Ishikawa (cell line): ENCODE measurements around the gene SLC35A2.

Experiments
- CEBPB ChIP-seq: IDR thresholded peaks from 2 replicates; pipeline ENCODE4 v1.6.1; 2012
- CREB1 ChIP-seq: IDR thresholded peaks from 2 replicates; pipeline ENCODE4 v1.6.1; 2012; ENCODE audit warnings: low read depth
- EGR1 ChIP-seq: IDR thresholded peaks from 2 replicates; pipeline ENCODE4 v1.6.1; 2012
- EP300 ChIP-seq: IDR thresholded peaks from 2 replicates; pipeline ENCODE4 v1.6.1; 2012; ENCODE audit warnings: borderline replicate concordance
- FOXM1 ChIP-seq: IDR thresholded peaks from 2 replicates; pipeline ENCODE4 v1.6.1; 2012; ENCODE audit warnings: low read depth, borderline replicate concordance
- MAX ChIP-seq: IDR thresholded peaks from 2 replicates; pipeline ENCODE4 v1.6.1; 2012
- NFIC ChIP-seq: IDR thresholded peaks from 2 replicates; pipeline ENCODE4 v1.6.1; 2012
- RAD21 ChIP-seq: IDR thresholded peaks from 2 replicates; pipeline ENCODE4 v1.6.1; 2012; ENCODE audit warnings: low read depth
- REST ChIP-seq: IDR thresholded peaks from 2 replicates; pipeline ENCODE4 v1.6.1; 2012; ENCODE audit warnings: low read depth, mild to moderate bottlenecking
- TAF1 ChIP-seq: IDR thresholded peaks from 2 replicates; pipeline ENCODE4 v1.6.1; 2012; ENCODE audit warnings: low read depth, mild to moderate bottlenecking
- TCF12 ChIP-seq: IDR thresholded peaks from 2 replicates; pipeline ENCODE4 v1.6.1; 2012; ENCODE audit warnings: low read depth
- TEAD4 ChIP-seq: IDR thresholded peaks from 2 replicates; pipeline ENCODE4 v1.6.1; 2012
- USF1 ChIP-seq: IDR thresholded peaks from 2 replicates; pipeline ENCODE4 v1.6.1; 2012
- YY1 ChIP-seq: IDR thresholded peaks from 2 replicates; pipeline ENCODE4 v1.6.1; 2012; ENCODE audit warnings: low read depth
- ZBTB7A ChIP-seq: IDR thresholded peaks from 2 replicates; pipeline ENCODE4 v1.6.1; 2012; ENCODE audit warnings: low read depth

The SLC35A2 gene

GRCh38 chrX:48939524-48940228 lies 28.2 kb upstream of the SLC35A2 start:
- TF ChIP-seq YY1 (no peak), USF1 (no peak), TCF12 (no peak), MAX (no peak), CEBPB (no peak), NFIC (no peak), EGR1 (no peak), FOXM1 (no peak), CREB1 (no peak), REST (no peak), TAF1 (no peak), RAD21 (no peak), EP300 (no peak)

- TF ChIP-seq TCF12: no peak
- no peak for TF ChIP-seq EGR1
- no peak for TF ChIP-seq REST
- TF ChIP-seq TEAD4: no peak
- no peak for TF ChIP-seq CREB1
- TF ChIP-seq NFIC: no peak
Observed at GRCh38 chrX:48938721-48939425, 27.4 kb upstream of the SLC35A2 start.

- TF ChIP-seq REST (no peak), CREB1 (no peak), USF1 (no peak), ZBTB7A (no peak), EP300 (no peak), CEBPB (no peak), TCF12 (no peak), RAD21 (no peak), NFIC (no peak), MAX (no peak)
Observed at GRCh38 chrX:48937054-48937907, 25.8 kb upstream of the SLC35A2 start.

GRCh38 chrX:48936429-48937053 lies 25.1 kb upstream of the SLC35A2 start:
- TF ChIP-seq MAX (no peak), USF1 (no peak), ZBTB7A (no peak), EP300 (no peak), NFIC (no peak), FOXM1 (no peak), EGR1 (no peak), TAF1 (no peak), REST (no peak), TCF12 (no peak)
